ENCODE results near the gene ADCY9.
"Not testable (repeated sequence)": the region's sequence is repeated elsewhere in the genome, so short reads cannot be mapped to it uniquely, and the experiment has no call there.

Gene ADCY9

GRCh38 chr16:3950343-3951193, 165.7 kb downstream of the ADCY9 start:
- peak; percentile 82 to 84 for DNase-seq (ENCODE audit: low read depth in 2 of 2)

GRCh38 chr16:3949946-3950342, 166.3 kb downstream of the ADCY9 start:
- DNase-seq (ENCODE audit: low read depth in 2 of 2): no peak

- DNase-seq (ENCODE audit: low read depth in 2 of 2): no peak
These were observed 167.0 kb downstream of the ADCY9 start for GRCh38 chr16:3949287-3949686.

- DNase-seq (ENCODE audit: low read depth in 2 of 2): no peak
These were observed 167.8 kb downstream of the ADCY9 start for GRCh38 chr16:3948378-3948995.

GRCh38 chr16:3946604-3947180, 169.6 kb downstream of the ADCY9 start:
- no peak for DNase-seq (ENCODE audit: low read depth in 2 of 2)

GRCh38 chr16:3945751-3946603, 170.3 kb downstream of the ADCY9 start:
- DNase-seq (ENCODE audit: low read depth in 2 of 2): peak; percentile 99

- DNase-seq (ENCODE audit: low read depth in 2 of 2): not testable (repeated sequence)
These were observed 171.8 kb downstream of the ADCY9 start for GRCh38 chr16:3944457-3944856.

GRCh38 chr16:3942146-3942545, 174.1 kb downstream of the ADCY9 start:
- not testable (repeated sequence) for DNase-seq (ENCODE audit: low read depth in 2 of 2)

- DNase-seq (ENCODE audit: low read depth in 2 of 2): peak; percentile 84 to 88
These were observed 177.2 kb downstream of the ADCY9 start for GRCh38 chr16:3938843-3939624.

- no peak for DNase-seq (ENCODE audit: low read depth in 2 of 2)
These were observed 177.8 kb downstream of the ADCY9 start for GRCh38 chr16:3938471-3938842.

GRCh38 chr16:3937066-3937875, 179.0 kb downstream of the ADCY9 start:
- DNase-seq (ENCODE audit: low read depth in 2 of 2): no peak

GRCh38 chr16:3935921-3936320, 180.3 kb downstream of the ADCY9 start:
- DNase-seq (ENCODE audit: low read depth in 2 of 2): no peak

- DNase-seq (ENCODE audit: low read depth in 2 of 2): no peak
These were observed 181.6 kb downstream of the ADCY9 start for GRCh38 chr16:3934491-3935181.

- DNase-seq (ENCODE audit: low read depth in 2 of 2): not testable (repeated sequence)
These were observed 189.1 kb downstream of the ADCY9 start for GRCh38 chr16:3927147-3927546.

- no peak for DNase-seq (ENCODE audit: low read depth in 2 of 2)
These were observed 191.5 kb downstream of the ADCY9 start for GRCh38 chr16:3924763-3925162.

GRCh38 chr16:3922241-3922640, 194.0 kb downstream of the ADCY9 start:
- DNase-seq (ENCODE audit: low read depth in 2 of 2): no peak

- no peak for DNase-seq (ENCODE audit: low read depth in 2 of 2)
These were observed 196.0 kb downstream of the ADCY9 start for GRCh38 chr16:3920206-3920605.

GRCh38 chr16:3919413-3919812, 196.8 kb downstream of the ADCY9 start:
- no peak for DNase-seq (ENCODE audit: low read depth in 2 of 2)

GRCh38 chr16:3915426-3916260, 200.6 kb downstream of the ADCY9 start:
- DNase-seq (ENCODE audit: low read depth in 2 of 2): no peak
